Right atrium auricular region (tissue), 2 donors: ENCODE results near the gene ARMC8. TPM values are rescaled to one million over a fixed set of nuclear protein-coding genes. Genes with fewer than 3 reads are reported as not detected.

Experiments
- DNase-seq: peaks from one replicate; pipeline ENCODE4 v3.0.0-alpha.2; 2019; ENCODE audit warnings: low spot score
- H3K27ac ChIP-seq, 2 donors: fragments of 200-600 bp; sonication (generic); 1 replicate in 1 of 2; 2 replicates in 1 of 2; pipeline ENCODE4 v1.5.1; 2016 to 2019
- H3K27me3 ChIP-seq, 2 donors: fragments of 200-600 bp; sonication (generic); one replicate each; pipeline versions ENCODE4 v1.5.1 to v1.6.0; 2017 to 2019
- H3K36me3 ChIP-seq: fragments of 200-600 bp; sonication (generic); one replicate; pipeline ENCODE4 v1.5.1; 2016
- H3K4me1 ChIP-seq, 2 donors: fragments of 200-600 bp; sonication (generic); one replicate each; pipeline versions ENCODE4 v1.5.1 to v1.6.0; 2017 to 2019
- H3K4me3 ChIP-seq, 2 donors: fragments of 200-600 bp; sonication (generic); 1 replicate in 1 of 2; 2 replicates in 1 of 2; pipeline ENCODE4 v1.5.1; 2017 to 2019; ENCODE audit warnings: mild to moderate bottlenecking in 1 of 2, moderate library complexity in 1 of 2
- H3K9me3 ChIP-seq, 2 donors: fragments of 200-600 bp; sonication (generic); one replicate each; pipeline ENCODE4 v1.5.1; 2019
- total RNA-seq, 2 donors: library from RNA; depleted of rRNA; stranded (reverse); fragments of >200 nt; gene quantifications; one replicate each; pipeline ENCODE4 v1.1.0, GENCODE V29; 2016
- TF ChIP-seq, protein P1 (sequence below), 2 donors: fragments of 200-600 bp; sonication (generic); IDR thresholded peaks; one replicate each; pipeline ENCODE4 v1.5.1; 2019; ENCODE audit warnings: antibody characterized with exemption in 2 of 2

ARMC8 gene
- total RNA-seq, 2 donors from 2014 or later: 28.6 to 33.8 TPM

DNA sequence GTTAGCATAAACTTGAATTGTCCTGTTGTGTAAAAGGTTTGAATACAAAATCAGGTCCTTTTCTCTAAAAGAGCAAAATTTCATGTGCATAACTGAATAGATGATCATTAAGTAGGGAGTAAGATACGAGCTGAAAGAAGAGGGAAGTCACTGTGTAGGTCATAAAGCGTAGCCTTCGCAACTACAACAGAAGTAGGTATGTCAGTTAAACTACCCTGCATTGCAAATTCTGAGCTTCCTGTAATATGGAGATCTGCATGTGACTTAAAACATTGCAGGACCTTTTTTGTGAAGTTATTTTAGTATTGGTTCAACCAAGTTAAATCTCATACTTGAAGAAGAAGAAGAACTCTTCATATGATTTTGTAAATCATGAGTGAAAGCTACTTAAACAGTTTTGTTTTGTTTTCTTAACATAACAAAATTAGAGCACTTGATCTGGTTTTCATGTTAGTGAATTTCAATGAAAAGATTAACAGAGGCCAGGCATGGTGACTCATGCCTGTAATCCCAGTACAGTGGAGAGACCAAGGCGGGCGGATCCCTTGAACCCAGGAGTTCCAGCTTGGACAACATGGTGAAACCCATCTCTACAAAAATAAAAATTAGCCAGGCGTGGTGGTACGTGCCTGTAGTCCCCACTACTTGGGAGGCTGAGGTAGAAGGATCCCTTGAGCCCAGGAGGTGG, 26.4 kb downstream of the ARMC8 start:
- Histone ChIP-seq H3K27me3 (no peaks in the 10 kb centered on the region), H3K9me3 (no peaks in the 10 kb centered on the region), H3K27ac (no peak overlapping the region), H3K4me1 (no peaks in the 10 kb centered on the region), H3K4me3 (no peak overlapping the region), H3K36me3 (no peaks in the 10 kb centered on the region)
- DNase-seq: no peak
- TF ChIP-seq, protein P1, sequence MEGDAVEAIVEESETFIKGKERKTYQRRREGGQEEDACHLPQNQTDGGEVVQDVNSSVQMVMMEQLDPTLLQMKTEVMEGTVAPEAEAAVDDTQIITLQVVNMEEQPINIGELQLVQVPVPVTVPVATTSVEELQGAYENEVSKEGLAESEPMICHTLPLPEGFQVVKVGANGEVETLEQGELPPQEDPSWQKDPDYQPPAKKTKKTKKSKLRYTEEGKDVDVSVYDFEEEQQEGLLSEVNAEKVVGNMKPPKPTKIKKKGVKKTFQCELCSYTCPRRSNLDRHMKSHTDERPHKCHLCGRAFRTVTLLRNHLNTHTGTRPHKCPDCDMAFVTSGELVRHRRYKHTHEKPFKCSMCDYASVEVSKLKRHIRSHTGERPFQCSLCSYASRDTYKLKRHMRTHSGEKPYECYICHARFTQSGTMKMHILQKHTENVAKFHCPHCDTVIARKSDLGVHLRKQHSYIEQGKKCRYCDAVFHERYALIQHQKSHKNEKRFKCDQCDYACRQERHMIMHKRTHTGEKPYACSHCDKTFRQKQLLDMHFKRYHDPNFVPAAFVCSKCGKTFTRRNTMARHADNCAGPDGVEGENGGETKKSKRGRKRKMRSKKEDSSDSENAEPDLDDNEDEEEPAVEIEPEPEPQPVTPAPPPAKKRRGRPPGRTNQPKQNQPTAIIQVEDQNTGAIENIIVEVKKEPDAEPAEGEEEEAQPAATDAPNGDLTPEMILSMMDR (IDR thresholded peaks at IDR 0.05): no peak

DNA sequence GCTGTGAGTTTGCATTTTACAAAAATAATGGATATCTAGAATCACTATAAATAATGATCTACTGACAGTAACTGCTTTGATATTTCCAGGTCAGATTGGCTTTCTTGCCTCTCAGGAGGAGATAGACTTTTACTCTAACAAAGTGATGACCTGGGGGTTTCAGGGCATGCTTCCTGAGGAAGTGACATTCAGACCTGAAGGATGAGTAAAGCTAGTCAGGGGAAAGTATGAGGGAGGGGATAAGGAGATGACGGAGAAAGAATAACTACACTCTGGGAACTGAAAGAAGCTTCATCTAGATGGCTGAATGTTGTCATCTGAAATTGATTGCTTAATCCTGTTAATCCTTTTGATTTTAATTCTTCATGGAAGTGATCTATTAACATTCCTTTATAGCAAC, 32.2 kb downstream of the ARMC8 start:
- no peak for DNase-seq
- peaks cover 12% of the 10 kb centered on the region for H3K36me3 ChIP-seq
- no peak overlapping the region for H3K27ac ChIP-seq
- no peaks in the 10 kb centered on the region for H3K9me3 ChIP-seq
- peaks cover 0 to 3% of the 10 kb centered on the region in 2 donors for H3K4me1 ChIP-seq
- H3K27me3 ChIP-seq: no peaks in the 10 kb centered on the region
- TF ChIP-seq, protein P1 (IDR thresholded peaks at IDR 0.05): no peak
- H3K4me3 ChIP-seq: no peak overlapping the region

DNA sequence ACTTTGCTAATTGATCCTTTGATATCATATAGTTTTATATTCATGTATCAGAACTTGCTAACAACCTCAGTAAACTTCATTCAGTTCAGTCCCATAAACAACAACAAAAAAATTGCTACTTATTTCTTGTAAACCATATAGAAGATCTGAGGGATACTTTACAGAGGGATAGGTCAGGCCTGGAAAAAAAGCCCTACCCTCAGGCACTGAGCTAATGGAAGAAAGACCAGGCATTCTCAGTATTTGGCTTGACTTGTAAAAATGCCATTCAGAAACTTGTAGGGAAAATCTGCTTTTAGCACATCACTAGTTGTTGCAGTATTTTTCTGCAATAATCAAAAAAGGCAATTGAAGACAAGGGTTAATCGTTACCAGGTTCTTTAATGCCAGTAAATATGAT, 33.1 kb downstream of the ARMC8 start:
- H3K4me1 ChIP-seq: peaks cover 0 to 3% of the 10 kb centered on the region in 2 donors
- no peak for DNase-seq
- no peak overlapping the region for H3K27ac ChIP-seq
- TF ChIP-seq, protein P1 (IDR thresholded peaks at IDR 0.05): no peak
- peaks cover 22% of the 10 kb centered on the region for H3K36me3 ChIP-seq
- no peak overlapping the region for H3K4me3 ChIP-seq
- no peaks in the 10 kb centered on the region for H3K9me3 ChIP-seq
- H3K27me3 ChIP-seq: no peaks in the 10 kb centered on the region

DNA sequence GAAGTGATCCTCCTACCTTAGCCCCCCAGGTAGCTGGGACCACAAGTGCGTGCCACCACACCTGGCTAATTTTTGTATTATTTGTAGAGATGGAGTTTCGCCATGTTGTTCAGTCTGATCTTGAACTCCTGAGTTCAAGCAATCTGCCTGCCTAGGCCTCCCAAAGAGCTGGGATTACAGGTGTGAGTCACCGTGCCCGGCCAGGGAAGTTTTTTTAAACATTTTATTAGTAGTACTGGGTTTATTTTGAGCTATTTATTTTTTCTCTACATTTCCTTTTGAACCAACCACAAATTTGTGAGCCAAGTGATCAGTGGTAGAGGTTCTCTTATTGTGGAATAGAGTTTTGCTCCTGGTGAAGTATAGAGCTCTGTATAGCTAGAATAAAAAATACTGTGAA, 33.7 kb downstream of the ARMC8 start:
- Histone ChIP-seq H3K9me3 (no peaks in the 10 kb centered on the region), H3K4me3 (no peak overlapping the region), H3K4me1 (peaks cover 0 to 3% of the 10 kb centered on the region in 2 donors), H3K36me3 (peaks cover 28% of the 10 kb centered on the region), H3K27me3 (no peaks in the 10 kb centered on the region), H3K27ac (no peak overlapping the region)
- TF ChIP-seq, protein P1 (IDR thresholded peaks at IDR 0.05): no peak
- no peak for DNase-seq

DNA sequence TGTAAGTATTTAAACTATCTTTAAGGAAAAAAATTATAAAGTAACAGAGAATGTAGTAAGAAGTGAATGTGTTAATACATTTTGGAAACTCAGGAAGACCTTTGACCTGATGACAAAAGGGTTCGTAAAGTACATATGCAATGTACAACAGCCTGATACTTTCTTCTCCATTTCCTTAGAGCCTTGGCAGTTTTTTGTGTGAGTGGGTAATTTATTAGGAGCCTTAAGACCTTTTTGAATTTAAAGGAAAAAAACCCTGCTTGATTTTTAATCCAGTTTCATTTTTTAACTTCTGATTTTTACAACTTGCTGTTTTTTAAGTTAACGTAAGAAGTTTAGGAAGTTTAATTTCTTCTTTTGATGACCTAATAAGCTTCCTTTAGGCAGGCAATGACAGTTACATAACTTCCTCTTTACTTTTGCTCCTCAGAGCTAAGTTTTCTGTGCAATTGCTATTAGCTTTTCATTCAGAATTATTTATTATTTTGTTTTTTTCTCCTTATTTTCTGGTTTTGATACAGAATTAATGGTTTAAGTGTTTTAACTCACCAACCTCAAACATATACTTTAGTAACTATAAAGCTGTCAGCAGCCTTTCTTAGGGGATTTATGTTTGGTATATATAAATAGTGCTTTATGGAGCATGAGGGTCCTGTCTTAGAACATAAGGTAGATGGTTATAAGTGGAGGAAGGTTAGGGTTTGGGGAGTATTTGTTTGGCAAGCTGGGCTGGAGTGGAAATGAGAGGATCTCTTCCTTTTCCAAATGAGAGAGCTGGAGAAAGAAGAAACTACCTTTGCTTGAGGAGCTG, 35.2 kb downstream of the ARMC8 start:
- Histone ChIP-seq H3K27ac (no peak overlapping the region), H3K4me1 (peaks cover 0 to 3% of the 10 kb centered on the region in 2 donors), H3K4me3 (no peak overlapping the region), H3K9me3 (no peaks in the 10 kb centered on the region), H3K27me3 (no peaks in the 10 kb centered on the region), H3K36me3 (peaks cover 40% of the 10 kb centered on the region)
- DNase-seq: no peak
- TF ChIP-seq, protein P1 (IDR thresholded peaks at IDR 0.05): no peak
